ENCODE results near the gene PPP3CB. TPM values are rescaled to one million over a fixed set of nuclear protein-coding genes. Genes with fewer than 3 reads are reported as not detected.

Gene PPP3CB
- polyA plus RNA-seq, 3 donors = 4.8 to 18.9 (median 6.5) TPM

- H4K20me1 ChIP-seq (ENCODE audit: insufficient read depth, low read length) = no peaks in the 10 kb centered on the region
- no peaks in the 10 kb centered on the region for H3K9me3 ChIP-seq (replicated peaks in 1 of 2; ENCODE audit: control insufficient read depth in 1 of 2, insufficient read depth in 1 of 2, low read length in 2 of 2)
- H3K27me3 Mint-ChIP-seq (ENCODE audit: low read depth in 3 of 3) = no peaks in the 10 kb centered on the region
- H3K36me3 ChIP-seq (replicated peaks in 1 of 2; ENCODE audit: control insufficient read depth in 1 of 2, insufficient read depth in 2 of 2, low read length in 2 of 2) = peaks cover 41 to 66% of the 10 kb centered on the region in 2 donors
- peaks cover 54 to 65% of the 10 kb centered on the region in 2 donors for H3K36me3 Mint-ChIP-seq
- no peaks in the 10 kb centered on the region for H3K9me3 Mint-ChIP-seq
- H3K4me1 Mint-ChIP-seq = no peaks in the 10 kb centered on the region
- H3K4me3 Mint-ChIP-seq = no peak overlapping the region
- no peaks in the 10 kb centered on the region for H3K79me2 ChIP-seq (ENCODE audit: insufficient read depth, low read length)
- no peak overlapping the region for H3K4me3 ChIP-seq (replicated peaks in 1 of 3; ENCODE audit: low read depth in 2 of 3, low read length in 3 of 3)
- H3K27ac ChIP-seq (ENCODE audit: low read depth in 1 of 2, low read length in 2 of 2) = no peak overlapping the region
- TF ChIP-seq CTCF (IDR thresholded peaks at IDR 0.05) = no peak
- no peak overlapping the region for H2AFZ ChIP-seq (ENCODE audit: insufficient read depth, low read depth, low read length, poor library complexity, severe bottlenecking)
- WGBS (ENCODE audit: insufficient coverage) = no CpG with 5 or more reads among the region's 3 CpGs
- H3K4me2 ChIP-seq (replicated peaks; ENCODE audit: extremely low read depth, low read length, poor library complexity, severe bottlenecking) = no peak overlapping the region
- no peak for DNase-seq
- no peak overlapping the region for H3K9ac ChIP-seq (ENCODE audit: insufficient read depth, low read length, poor library complexity, severe bottlenecking)
- intact Hi-C loops (cut with micrococcal nuclease) = no loop called here
- no peaks in the 10 kb centered on the region for H3K4me1 ChIP-seq (ENCODE audit: control insufficient read depth in 1 of 2, insufficient read depth in 2 of 2, low read length in 2 of 2)
- no peaks in the 10 kb centered on the region for H3K27me3 ChIP-seq (ENCODE audit: control insufficient read depth in 2 of 2, insufficient read depth in 2 of 2, low read length in 2 of 2)
- H3K27ac Mint-ChIP-seq = no peak overlapping the region
These were observed 71.3 kb downstream of the PPP3CB start for GRCh38 chr10:73424478-73424877.

- no peak overlapping the region for H2AFZ ChIP-seq (ENCODE audit: insufficient read depth, low read depth, low read length, poor library complexity, severe bottlenecking)
- Mint-ChIP-seq H3K36me3 (peaks cover 52 to 62% of the 10 kb centered on the region in 2 donors), H3K4me1 (no peaks in the 10 kb centered on the region), H3K27ac (peak overlapping the region in 1 of 7 donors; percentile 7), H3K27me3 (ENCODE audit: low read depth in 3 of 3) (no peaks in the 10 kb centered on the region), H3K9me3 (no peaks in the 10 kb centered on the region), H3K4me3 (no peak overlapping the region)
- H3K9ac ChIP-seq (ENCODE audit: insufficient read depth, low read length, poor library complexity, severe bottlenecking) = no peak overlapping the region
- no peaks in the 10 kb centered on the region for H3K9me3 ChIP-seq (replicated peaks in 1 of 2; ENCODE audit: control insufficient read depth in 1 of 2, insufficient read depth in 1 of 2, low read length in 2 of 2)
- no peak for DNase-seq
- H3K36me3 ChIP-seq (replicated peaks in 1 of 2; ENCODE audit: control insufficient read depth in 1 of 2, insufficient read depth in 2 of 2, low read length in 2 of 2) = peaks cover 41 to 64% of the 10 kb centered on the region in 2 donors
- no peak overlapping the region for H3K4me3 ChIP-seq (replicated peaks in 1 of 3; ENCODE audit: low read depth in 2 of 3, low read length in 3 of 3)
- H3K79me2 ChIP-seq (ENCODE audit: insufficient read depth, low read length) = no peaks in the 10 kb centered on the region
- no peak overlapping the region for H3K4me2 ChIP-seq (replicated peaks; ENCODE audit: extremely low read depth, low read length, poor library complexity, severe bottlenecking)
- no peaks in the 10 kb centered on the region for H4K20me1 ChIP-seq (ENCODE audit: insufficient read depth, low read length)
- TF ChIP-seq CTCF (IDR thresholded peaks at IDR 0.05) = no peak
- no peak overlapping the region for H3K27ac ChIP-seq (ENCODE audit: low read depth in 1 of 2, low read length in 2 of 2)
- intact Hi-C loops (cut with micrococcal nuclease) = no loop called here
- no peaks in the 10 kb centered on the region for H3K4me1 ChIP-seq (ENCODE audit: control insufficient read depth in 1 of 2, insufficient read depth in 2 of 2, low read length in 2 of 2)
- H3K27me3 ChIP-seq (ENCODE audit: control insufficient read depth in 2 of 2, insufficient read depth in 2 of 2, low read length in 2 of 2) = no peaks in the 10 kb centered on the region
These were observed 72.5 kb downstream of the PPP3CB start for GRCh38 chr10:73423309-73423708.

Data from CD14-positive monocyte (primary cell).